Left cardiac atrium (tissue), 4 donors: ENCODE results near the gene ATP2B2. TPM values are rescaled to one million over a fixed set of nuclear protein-coding genes. Genes with fewer than 3 reads are reported as not detected.
A peak's percentile ranks its signal among the peaks of the same experiment; 100 is the strongest.
"Not testable (repeated sequence)": the region's sequence is repeated elsewhere in the genome, so short reads cannot be mapped to it uniquely, and the experiment has no call there.

Experiments
- ATAC-seq, 2 donors: fragments of 200-7000 bp; cut with Tn5 transposase; one replicate each; pipeline ENCODE4 v1.9.1; 2020; ENCODE audit warnings: mild to moderate bottlenecking in 2 of 2, moderate library complexity in 2 of 2
- DNase-seq: peaks from one replicate; pipeline ENCODE4 v3.0.0-alpha.2; 2020
- intact Hi-C, 2 donors: fragments of 100-400 bp; cut with DNase I; formaldehyde crosslinking; loops; one replicate each; pipeline versions ENCODE4 v1.14.1 to v1.15.1; 2022 to 2023
- total RNA-seq, 2 donors: library from RNA; stranded (reverse); fragmentation: NEBNext Ultra II Directional; extraction: Animal tissue kit (Norgen Biotek cat#: 25700); gene quantifications; one replicate each; pipeline ENCODE4 v1.2.1, GENCODE V29; 2021
- donor health status: DM: no; HTN: yes; CAD: no.
- donor health status: DM: no; HTN: yes; CAD: no; lungs with severe emphysema.
- donor health status: DM: yes; HTN: yes; CAD: no.
- donor health status: Dilated cardiomyopathy.

Gene ATP2B2
- total RNA-seq, 2 donors from 2014 or later: 0.31 TPM; not detected in 1

DNA sequence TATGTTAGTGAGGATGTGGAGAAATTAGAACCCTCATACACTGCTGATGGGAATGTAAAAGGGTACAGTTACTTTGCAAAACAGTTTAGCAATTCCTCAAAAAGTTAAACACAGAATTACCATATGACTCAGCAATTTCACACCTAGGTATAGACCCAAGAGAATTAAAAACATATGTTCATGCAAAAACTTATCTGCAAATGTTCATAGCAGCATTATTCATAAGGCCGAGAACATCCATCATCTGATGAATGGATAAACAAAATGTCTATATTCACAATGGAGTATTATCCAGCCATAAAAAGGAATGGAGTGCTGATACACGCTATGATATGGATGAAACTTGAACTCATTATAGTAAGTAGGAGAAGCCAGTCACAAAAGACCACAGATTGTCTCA is 194.8 kb downstream of the ATP2B2 start:
- no peak for DNase-seq
- intact Hi-C loops: no loop called here
- no peak for ATAC-seq

DNA sequence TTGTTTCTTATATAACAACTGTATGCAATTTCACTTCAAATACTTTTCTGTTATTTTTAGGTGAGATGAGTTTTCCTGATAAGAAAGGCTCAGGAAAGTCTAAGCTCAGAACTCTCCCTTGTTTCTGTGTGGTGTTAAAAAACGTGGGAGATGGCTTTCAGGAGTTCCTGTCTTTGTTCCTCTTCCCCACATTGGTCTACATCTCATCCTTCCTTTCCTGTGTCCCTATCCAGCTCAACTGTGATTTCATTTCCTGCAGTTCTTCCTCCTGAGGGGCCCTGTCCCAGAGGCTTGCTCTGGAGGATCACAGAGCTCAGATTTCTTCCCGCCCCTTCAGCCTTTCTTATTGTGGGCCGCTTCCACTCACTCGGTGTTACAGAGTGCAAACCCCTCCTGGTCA is 195.7 kb downstream of the ATP2B2 start:
- intact Hi-C loops: no loop called here
- DNase-seq (no peak), ATAC-seq (no peak)

DNA sequence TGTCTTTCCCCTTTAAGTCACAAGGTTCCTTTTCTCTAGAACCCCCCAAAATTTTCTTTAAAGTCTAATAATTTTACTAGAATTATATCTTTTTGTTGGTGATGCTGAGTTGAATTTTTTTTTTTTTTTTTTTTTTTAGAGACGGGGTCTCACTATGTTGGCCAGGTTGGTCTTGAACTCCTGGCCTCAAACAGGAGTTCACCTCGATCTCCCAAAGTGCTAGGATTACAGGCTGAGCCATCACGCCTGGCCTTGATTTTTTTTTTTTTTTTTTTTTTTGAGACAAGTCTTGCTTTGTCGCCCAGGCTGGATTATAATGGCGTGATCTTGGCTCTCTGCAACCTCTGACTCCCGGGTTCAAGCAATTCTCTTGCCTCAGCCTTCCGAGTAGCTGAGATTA is 196.7 kb downstream of the ATP2B2 start:
- intact Hi-C loops: no loop called here
- DNase-seq: no peak

DNA sequence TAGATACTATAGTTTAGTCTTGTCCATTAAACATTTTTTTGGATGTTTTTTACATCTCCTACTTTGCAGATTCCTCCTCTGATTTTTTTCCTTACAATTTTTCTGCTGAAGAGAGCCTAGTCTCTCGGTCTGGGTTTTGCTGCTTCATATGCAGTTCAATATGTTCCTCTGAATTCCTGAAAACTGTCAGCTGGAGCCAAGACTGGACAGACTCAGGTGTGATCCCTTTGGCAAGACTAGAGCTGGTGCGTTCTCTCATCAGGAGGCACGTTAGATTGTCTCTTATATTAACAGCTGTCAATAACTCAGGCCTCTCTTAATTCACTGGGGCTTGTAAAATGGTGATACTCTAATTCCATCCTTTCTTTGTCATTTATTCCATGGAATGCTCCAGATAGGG is 199.2 kb downstream of the ATP2B2 start:
- ATAC-seq (no peak), DNase-seq (no peak)
- intact Hi-C loops: no loop called here

More for the DNA sequence above, 196.7 kb downstream of the ATP2B2 start:
- no peak for ATAC-seq

DNA sequence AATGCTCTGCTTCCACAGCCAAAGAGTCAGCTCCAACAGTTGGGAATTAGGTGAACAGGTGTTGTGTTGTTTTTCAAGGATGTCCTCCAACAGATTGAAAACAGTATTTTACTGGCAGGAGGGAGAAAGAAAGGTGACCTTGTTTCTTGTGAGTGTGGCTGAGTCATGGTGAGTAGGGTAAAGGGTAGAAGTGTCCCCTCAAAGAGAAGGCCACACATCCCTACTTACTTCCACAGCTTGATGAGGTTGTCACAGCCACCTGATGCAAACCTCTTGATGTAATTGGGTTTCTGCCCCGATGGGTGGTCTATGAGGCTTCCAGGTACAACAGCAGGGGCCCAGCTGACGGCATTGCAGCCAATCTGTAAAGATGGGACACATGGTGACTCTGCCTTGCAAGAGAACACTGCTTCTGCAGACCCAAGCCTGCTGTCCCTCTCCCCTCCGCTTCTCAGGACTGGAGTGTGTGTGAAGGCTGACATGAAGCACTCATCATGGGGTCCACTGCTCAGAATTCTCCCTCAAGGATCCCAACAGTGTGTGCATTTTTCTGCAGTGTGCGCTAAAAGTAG is 200.0 kb downstream of the ATP2B2 start:
- intact Hi-C loops: no loop called here
- no peak for DNase-seq
- no peak for ATAC-seq

DNA sequence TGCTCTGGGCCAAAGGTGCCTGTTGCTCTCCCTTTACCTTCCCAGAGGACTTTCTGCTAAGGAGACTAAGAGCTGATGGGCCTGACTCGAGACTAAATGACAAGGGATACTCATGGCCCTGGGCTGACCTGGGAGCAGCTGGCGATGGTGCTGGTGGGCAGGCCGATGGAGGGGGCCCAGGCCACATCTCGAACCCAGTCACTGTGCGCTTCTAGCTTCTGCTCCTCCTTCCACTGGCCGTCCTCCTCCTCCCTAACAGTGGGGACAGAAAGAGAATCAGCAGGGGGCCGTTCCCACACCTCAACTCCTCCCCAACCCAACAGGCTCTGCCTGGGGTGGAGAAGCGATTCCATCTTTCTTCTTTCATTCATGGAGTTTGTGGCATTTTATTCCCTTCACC is 200.5 kb downstream of the ATP2B2 start:
- DNase-seq (no peak), ATAC-seq (no peak)
- intact Hi-C loops: no loop called here

DNA sequence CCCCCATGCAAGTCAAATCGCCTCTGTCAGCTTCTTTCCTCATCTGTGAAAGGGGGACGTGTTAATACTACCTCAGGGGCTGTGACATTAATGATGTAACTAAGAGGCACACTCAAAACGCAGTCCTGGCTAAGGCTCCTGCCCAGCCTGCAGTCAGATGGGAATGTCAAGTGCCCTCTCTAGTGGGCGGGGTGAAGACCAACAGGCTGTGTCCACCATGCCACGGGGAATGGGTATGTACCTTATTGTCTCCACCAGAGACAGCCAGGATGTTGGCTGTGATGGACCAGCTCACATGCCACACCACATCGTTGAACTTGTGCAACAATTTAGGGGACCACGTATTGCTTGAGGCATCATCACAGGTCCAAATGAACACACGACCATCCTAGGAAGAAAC is 201.6 kb downstream of the ATP2B2 start:
- no peak for ATAC-seq
- intact Hi-C loops: no loop called here

DNA sequence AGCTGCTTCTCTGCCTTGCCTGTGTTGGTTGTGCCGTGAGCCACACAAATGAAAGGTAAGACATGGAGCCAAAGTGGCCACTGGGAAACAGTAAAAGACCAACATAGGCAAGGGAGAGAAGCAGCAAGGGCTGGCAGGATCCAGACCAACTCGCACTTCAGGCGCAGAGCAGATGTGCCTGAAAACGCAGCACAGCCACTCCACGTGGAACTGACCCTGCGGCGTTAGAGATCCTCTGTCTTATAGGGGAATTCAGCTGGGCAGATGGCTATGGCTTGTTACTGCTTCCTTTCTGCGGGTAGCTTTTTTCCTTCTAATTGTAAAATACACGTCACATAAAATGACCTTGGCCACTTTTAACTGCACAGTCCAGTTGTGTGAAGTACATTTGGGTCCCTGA is 202.3 kb downstream of the ATP2B2 start:
- intact Hi-C loops: no loop called here
- ATAC-seq (no peak), DNase-seq (no peak)

More for the DNA sequence above, 201.6 kb downstream of the ATP2B2 start:
- no peak for DNase-seq

DNA sequence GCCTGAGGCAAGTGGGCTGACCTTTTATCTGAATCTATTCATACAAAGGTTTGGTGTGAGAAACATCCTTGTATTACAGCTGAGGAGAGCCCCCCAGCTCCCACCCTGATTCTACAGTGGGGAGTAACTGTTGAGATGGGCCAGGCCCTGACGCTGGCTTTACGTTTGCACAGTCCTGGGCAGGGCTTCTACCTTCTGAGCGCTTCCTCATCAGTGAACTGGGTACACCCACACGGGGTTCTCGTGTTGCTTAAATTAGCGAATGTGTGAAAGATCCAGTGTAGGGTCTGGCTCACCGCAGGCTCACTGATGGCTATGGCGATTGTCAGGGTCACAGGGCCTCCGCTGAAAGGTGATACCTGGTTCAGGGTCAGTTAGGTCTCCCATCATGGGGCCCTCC is 205.3 kb downstream of the ATP2B2 start:
- no peak for ATAC-seq
- intact Hi-C loops: no loop called here

DNA sequence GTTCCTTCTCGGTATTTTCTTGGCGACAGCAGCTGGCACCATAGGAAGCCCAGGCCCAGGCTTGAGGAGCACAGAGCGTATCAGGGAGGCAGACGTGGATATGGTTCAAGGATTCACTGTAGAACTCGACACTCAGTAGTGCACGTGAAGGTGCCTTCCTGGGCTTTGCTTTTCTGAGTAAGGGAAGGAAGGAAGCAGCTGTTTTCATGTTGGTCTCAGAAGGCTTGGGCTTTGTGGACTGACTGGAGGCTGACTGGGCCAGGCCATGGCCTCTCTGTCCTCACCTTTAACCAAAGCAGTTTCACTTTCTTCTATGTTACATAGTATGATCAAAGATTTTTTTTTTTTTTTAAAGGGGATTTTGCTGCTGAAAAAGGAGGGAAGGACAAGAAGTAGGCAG is 205.7 kb downstream of the ATP2B2 start:
- ATAC-seq (no peak), DNase-seq (no peak)
- intact Hi-C loops: no loop called here

More for the DNA sequence above, 205.3 kb downstream of the ATP2B2 start:
- DNase-seq: no peak

DNA sequence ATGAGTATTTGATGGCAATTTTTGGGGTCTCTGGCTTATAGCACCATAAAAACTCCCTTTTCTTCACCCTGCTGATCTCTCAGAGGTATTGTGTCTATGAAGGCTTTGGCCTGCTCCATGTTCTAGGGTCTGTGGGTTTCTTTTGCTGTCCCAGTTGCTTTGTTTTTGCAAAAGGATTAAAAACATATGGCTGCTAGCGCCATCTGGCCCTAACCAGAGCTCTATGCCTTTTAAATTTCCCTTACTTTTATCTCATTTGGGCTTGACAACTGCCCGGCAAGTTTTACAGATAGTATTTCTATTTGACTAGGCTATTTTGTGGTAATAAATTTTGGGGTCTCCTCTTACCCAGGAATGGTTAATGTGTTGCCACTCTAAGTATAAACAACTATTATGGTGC is 206.2 kb downstream of the ATP2B2 start:
- no peak for ATAC-seq
- no peak for DNase-seq
- intact Hi-C loops: no loop called here

DNA sequence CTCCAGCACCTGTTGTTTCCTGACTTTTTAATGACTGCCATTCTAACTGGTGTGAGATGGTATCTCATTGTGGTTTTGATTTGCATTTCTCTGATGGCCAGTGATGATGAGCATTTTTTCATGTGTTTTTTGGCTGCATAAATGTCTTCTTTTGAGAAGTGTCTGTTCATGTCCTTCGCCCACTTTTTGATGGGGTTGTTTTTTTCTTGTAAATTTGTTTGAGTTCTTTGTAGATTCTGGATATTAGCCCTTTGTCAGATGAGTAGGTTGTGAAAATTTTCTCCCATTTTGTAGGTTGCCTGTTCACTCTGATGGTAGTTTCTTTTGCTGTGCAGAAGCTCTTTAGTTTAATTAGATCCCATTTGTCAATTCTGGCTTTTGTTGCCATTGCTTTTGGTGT is 207.3 kb downstream of the ATP2B2 start:
- intact Hi-C loops, DNase-seq, ATAC-seq: not testable (repeated sequence)

DNA sequence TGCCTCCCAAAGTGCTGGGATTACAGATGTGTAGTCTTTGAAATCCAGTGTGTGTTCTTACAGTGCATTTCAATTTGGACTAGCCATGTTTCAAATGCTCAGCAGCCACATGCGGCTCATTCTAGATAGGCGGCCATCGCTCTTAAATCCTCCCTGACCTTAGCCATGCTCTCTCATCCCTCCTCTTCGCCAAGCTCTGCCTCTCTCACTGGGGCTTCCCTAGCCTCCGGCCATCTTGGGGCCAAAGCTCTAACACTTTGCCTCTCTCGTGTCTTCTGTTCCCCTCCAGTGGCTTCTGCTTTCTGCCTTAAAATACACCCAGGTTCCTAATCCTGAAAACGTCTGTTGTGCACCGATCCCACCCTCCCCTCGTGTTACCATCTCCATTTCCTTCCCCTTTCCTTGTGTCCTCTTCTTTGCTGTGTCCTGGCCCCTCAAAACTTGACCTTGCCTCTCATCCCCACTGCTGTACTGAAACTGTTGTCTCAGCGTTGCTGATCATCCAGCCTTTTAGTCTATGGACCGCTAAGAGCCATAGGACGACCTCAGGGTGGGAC is 211.3 kb downstream of the ATP2B2 start:
- intact Hi-C loops: no loop called here
- DNase-seq: no peak
- ATAC-seq: no peak

DNA sequence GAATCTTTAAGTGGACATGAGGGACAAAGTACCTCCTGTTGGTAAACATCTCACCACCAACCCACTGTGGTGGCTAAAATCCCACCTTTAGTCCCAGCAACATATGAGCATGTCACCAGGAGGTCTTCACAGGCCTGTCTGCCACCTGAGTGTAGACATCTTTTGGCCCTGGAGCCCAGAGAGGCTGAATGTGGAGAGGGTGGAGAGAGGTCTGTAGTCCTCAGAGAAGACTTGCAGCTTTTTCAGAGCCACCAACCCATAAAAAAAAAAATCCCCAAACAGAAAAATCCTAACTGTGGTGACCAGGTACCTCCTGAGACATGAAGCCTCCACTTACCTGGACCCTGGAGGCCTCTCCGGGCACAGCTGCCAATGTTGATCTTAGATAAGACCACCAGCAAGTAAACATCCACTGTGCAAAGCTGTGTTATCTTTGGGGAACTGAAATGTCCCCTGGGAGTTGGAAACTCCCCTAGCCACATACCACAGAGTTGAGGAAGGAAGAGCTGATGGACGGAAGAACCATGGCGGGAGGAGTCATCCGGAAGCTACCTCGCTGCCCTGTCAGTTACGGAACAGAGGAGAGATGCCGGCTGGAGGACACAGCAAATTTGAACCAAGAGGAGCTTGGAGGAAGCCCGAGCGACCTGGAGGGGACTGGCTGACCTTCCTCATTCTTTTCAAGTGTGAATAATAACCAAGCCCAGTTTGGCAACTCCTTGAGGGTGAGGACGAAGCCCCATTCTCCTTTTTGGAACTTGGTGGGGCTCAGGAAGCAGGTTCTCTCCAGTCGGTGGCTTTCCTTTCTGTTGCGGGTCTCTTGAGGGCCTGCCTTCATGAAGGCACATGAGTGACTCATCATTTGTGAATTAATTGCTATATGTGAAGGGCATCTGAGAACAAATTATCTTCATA is 212.6 kb downstream of the ATP2B2 start, which contains the start of gene GHRL:
Gene GHRL (minus strand): TSS at position 443 of the 915 bp plus-strand sequence. CDS start 2,767 bp downstream, outside the sequence.
- ATAC-seq (peak in 1 of 2 donors; percentile 22), DNase-seq (no peak)
- intact Hi-C loops: no loop called here

DNA sequence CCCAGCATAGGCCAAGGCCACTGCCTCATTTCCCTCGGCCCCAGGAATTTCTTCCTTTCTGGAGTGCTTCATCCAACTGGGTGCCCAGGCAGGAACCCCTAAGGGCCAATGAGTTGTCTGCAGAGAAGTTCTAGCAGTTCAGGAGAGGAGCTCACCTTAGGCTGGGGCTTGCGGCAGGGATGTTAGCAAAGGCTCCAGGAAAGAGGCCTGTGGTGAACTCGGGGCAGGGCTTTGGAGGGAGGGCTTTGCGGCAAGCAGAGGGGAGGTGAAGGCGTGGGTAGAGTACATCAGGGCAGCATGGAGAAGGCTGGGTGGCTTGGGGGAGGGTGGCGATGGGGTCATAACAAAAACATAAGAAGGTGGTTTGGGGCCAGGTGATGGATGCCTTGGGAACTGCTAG is 213.7 kb downstream of the ATP2B2 start:
- DNase-seq (no peak), ATAC-seq (no peak)
- intact Hi-C loops: no loop called here

DNA sequence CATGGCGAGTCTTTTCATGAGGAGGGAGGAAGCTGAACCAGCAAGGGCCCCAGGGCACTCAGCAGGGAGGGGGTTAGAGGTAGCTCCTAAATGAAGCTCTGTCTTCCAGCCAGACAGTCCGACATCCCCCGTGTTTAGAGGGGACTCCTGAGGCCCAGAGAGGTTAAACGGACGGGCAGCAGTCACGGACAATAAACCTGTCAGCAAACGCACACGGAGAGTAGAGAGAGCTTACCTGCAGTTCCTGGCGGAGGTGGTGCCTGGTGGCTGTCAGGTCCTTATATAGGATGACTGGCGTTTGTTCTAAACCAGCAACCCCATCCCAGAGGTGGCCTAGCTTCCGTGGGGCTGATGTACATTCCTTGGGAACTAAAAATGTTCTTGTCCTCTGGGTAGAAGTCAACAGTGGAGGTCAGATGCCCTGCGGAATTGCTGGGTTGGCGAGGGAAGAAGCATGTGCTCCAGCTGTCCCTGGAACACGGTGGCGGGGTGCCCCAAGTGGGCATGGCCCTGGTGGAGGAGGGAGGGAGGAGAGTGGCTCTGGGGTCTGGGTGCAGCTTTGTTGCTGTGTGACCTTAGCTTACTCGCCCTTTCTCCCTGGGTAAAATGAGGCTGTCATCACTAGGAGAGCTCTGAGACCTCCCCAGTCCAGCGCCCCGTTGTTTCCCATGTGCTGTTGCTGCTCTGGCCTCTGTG is 214.8 kb downstream of the ATP2B2 start:
- intact Hi-C loops: no loop called here
- ATAC-seq: no peak
- DNase-seq: no peak

DNA sequence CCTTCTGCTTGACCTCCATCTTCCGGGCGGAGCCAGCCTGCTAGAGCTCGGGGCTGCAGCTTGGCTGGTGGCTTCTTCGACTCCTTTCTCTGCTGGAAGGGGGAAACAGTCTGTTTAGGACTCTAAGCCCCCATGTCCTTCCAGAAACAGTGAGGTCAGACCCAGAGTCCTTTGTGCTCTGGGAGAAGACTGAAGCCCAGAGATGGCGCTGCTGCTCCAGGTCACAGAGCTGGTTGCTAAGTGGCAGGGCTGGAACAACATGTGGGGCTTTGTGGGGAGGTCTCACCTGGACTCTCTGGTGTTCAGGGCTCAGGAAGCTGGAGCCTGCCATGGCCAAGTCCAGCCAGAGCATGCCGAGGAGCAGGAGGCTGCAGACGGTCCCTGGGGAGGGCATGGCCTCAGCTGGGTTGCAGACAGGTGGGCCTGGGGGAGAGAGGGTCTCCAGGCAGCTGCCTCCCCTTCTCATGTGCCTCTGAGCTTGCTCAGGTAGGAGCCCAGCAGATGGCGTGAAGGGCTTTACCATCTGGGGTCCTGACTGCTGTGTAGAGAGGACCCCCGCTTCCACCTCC is 215.5 kb downstream of the ATP2B2 start:
- ATAC-seq (no peak), DNase-seq (no peak)

DNA sequence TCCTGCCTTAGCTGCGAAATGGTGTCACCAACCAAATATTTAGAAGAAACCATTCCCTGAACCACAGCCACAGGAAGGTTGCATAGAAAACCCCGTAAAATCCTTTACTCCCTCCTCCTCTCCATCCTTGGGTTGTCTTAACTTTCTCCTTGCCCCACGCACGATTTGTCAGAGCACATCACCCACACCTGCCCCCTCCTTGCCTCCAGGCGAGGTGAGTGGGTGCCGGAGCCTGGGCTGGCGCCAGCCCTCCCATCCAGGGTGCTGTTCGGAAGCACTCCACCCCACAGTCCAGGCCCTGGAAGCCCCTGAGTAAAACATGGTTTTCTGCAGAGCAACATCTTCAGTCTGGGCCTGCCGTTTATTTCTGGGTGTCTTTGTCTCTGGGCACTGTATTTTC is 216.3 kb downstream of the ATP2B2 start:
- DNase-seq: no peak
- no peak for ATAC-seq
- intact Hi-C loops: no loop called here

More for the DNA sequence above, 215.5 kb downstream of the ATP2B2 start:
- intact Hi-C loops: no loop called here

DNA sequence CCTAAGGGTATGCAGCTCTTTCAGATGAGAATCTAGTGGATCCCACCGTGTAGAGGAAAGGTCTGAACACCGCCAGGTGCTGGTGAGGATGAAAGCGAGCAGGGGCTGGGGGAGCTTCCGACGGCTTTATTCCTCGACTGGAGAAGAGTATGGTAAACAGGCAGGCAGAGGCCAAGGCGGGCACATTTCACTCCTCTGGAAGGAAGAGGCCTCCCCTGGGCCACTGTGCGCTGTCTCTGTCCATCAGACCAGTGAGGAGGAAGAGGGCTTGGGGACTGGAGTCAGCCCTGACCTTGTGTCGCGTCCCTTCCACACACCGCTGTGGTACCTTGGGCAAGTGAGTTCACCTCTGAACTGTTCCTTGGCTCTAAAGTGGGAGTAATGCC is 216.8 kb downstream of the ATP2B2 start:
- intact Hi-C loops: no loop called here
- DNase-seq: no peak
- no peak for ATAC-seq
